Kidney epithelial cell (primary cell): ENCODE results near the gene TMEM9. TPM values are rescaled to one million over a fixed set of nuclear protein-coding genes. Genes with fewer than 3 reads are reported as not detected.
A peak's percentile ranks its signal among the peaks of the same experiment; 100 is the strongest.

ENCODE experiments used
- DNase-seq: peaks from one replicate; pipeline ENCODE4 v3.0.0-alpha.2; 2010; ENCODE audit warnings: low read depth
- H3K27me3 ChIP-seq: 2 replicates; pipeline ENCODE4 v1.6.0; 2011; ENCODE audit warnings: low read length; ENCODE audit not compliant: control insufficient read depth, insufficient read depth
- H3K36me3 ChIP-seq: 2 replicates; pipeline ENCODE4 v1.5.1; 2011; ENCODE audit warnings: low read length; ENCODE audit not compliant: control insufficient read depth, insufficient read depth
- H3K4me3 ChIP-seq: 2 replicates; pipeline ENCODE4 v1.5.1; 2011; ENCODE audit warnings: low read depth, mild to moderate bottlenecking, control low read depth, low read length
- total RNA-seq: library from RNA; depleted of rRNA; stranded (reverse); fragments of >200 nt; gene quantifications from 2 replicates; pipeline ENCODE4 v1.2.3, GENCODE V29; 2015
- TF ChIP-seq, protein P1 (sequence below): IDR thresholded peaks from 2 replicates; pipeline ENCODE4 v1.5.1; 2011; ENCODE audit warnings: mild to moderate bottlenecking, moderate library complexity, low read length, control low read depth, inconsistent platforms; ENCODE audit not compliant: insufficient read depth, poor library complexity, severe bottlenecking

TMEM9 gene
- total RNA-seq, 1 donor from 2014 or later: 103 TPM

DNA sequence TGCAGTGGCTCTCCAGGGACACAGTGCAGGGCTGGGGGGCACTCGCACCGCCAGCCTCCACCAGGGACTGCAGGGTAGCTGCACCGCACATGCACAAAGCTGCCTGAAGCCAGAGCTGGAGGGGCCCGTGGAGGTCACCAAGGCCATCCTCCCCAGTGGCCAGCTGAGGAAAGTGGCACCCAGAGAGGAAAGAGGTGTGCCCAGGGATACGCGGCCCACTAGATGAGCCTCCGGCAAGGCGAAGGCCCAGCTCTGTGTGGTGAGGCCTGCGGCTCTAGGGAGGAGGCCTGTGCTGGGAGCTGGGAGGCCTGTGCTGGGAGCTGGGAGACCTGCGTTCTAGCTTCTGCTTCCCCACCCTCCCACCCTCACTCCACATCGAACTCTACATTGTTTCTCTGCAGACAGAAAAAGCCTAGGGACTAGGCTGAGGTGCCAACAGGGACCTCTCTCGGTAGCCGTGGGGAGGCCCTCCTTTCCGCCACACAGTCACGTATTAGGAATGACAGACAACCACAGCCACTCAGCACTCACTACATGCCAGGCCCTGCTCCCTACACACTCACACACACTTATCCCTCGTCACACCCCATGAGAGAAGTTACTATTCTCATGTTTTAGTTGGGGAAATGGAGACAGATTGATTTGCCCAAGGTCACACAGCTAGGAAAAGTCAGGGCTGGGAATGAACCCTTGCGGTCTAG, 26.4 kb downstream of the TMEM9 start:
- TF ChIP-seq, protein P1, sequence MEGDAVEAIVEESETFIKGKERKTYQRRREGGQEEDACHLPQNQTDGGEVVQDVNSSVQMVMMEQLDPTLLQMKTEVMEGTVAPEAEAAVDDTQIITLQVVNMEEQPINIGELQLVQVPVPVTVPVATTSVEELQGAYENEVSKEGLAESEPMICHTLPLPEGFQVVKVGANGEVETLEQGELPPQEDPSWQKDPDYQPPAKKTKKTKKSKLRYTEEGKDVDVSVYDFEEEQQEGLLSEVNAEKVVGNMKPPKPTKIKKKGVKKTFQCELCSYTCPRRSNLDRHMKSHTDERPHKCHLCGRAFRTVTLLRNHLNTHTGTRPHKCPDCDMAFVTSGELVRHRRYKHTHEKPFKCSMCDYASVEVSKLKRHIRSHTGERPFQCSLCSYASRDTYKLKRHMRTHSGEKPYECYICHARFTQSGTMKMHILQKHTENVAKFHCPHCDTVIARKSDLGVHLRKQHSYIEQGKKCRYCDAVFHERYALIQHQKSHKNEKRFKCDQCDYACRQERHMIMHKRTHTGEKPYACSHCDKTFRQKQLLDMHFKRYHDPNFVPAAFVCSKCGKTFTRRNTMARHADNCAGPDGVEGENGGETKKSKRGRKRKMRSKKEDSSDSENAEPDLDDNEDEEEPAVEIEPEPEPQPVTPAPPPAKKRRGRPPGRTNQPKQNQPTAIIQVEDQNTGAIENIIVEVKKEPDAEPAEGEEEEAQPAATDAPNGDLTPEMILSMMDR: no peak
- Histone ChIP-seq H3K27me3 (peaks cover 12% of the 10 kb centered on the region), H3K4me3 (no peak overlapping the region), H3K36me3 (no peaks in the 10 kb centered on the region)
- no peak for DNase-seq

DNA sequence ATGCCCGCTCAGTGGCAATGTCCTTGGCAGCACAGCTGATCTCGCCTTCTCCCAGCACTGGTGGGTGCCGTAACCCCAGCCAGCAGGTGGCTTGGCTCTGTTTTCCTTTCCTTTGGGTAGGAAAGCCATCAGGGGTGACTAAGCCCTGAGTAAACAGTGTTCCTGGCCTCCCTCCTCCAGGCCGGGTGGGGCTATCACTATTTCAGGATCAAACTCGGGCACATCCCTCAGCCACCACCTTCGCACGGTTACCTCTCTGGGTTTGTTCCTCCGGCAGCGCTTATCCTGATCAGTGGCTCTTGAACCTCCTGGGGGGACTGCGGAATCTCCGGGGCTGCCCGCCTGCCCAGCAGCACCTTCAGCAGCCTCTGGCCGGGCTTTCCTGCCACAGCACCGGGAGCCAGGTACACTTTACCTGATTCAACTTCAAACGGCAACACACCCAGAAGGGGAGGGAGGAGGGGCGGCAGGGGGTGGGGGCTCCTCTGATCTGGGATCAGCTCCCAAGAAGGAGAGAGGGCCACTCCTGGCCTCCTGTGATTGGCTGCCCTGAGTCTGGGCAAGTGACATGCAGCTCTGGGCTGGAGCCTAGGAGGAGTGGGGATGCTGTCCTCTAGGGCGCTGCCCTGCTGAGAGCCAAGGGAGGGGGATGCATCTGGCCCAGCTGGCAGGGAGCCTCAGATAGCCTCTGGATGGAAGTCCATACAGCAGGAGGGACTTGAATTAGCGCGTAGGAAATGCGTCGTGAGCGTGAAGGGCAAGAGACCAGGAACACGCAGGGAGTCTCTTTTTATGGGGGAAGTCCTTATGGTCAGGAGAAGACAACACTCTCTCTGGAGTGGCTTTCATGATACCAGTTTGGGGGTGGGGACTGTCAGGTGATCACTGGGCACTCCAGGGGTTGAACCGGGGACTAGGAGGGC, 27.2 kb downstream of the TMEM9 start, which contains the start of gene ASCL5:
Gene ASCL5 (minus strand): TSS at position 353 of the 923 bp plus-strand sequence. CDS start 11,812 bp downstream, outside the sequence.
- TF ChIP-seq, protein P1: peak; percentile 29
- no peak for DNase-seq
- no peak within 1 kb of the TSS for H3K4me3 ChIP-seq

DNA sequence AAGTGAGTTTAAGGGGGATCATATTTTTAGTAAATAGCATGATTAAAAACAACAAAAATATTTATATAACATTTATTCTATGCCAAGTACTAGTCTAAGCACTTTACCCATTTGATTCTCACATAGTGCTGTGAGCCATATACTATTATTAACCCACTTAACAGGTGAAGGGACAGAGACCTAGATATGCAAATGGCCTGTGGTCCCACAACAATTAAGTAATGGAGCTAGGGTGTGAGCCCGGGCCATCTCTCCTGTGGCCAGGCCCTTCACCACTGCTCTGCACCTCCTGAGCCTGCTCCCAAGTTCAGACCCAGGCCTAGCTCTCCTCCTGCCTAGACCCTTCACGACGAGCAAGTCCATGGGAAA, 27.8 kb downstream of the TMEM9 start:
- peaks cover 17% of the 10 kb centered on the region for H3K27me3 ChIP-seq
- no peak for DNase-seq
- TF ChIP-seq, protein P1: no peak
- no peak overlapping the region for H3K4me3 ChIP-seq
- no peaks in the 10 kb centered on the region for H3K36me3 ChIP-seq

More for the DNA sequence above, 27.2 kb downstream of the TMEM9 start, which contains the start of gene ASCL5:
- H3K36me3 ChIP-seq: no peaks in the 10 kb centered on the region
- H3K27me3 ChIP-seq: peaks cover 14% of the 10 kb centered on the region

DNA sequence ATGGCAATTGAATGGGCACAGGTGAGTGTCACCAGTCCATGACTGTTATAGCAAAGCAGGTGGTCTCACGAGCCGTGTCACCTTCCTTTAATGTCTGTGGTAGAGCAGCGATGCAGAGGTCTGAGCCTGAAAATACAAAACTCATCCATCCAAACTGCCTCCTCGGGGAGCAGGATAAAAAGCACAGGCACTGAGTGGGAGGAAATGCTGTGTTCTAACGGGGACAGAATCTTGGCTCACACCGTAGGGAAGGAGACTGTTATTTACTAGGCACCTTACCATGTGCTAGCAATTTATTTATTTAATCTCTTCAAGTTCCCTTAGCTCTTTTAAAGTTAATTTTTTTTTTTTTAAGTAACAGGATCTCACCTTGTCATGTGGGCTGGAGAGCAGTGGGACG, 28.5 kb downstream of the TMEM9 start:
- Histone ChIP-seq H3K27me3 (peaks cover 19% of the 10 kb centered on the region), H3K36me3 (no peaks in the 10 kb centered on the region), H3K4me3 (no peak overlapping the region)
- TF ChIP-seq, protein P1: no peak
- no peak for DNase-seq

DNA sequence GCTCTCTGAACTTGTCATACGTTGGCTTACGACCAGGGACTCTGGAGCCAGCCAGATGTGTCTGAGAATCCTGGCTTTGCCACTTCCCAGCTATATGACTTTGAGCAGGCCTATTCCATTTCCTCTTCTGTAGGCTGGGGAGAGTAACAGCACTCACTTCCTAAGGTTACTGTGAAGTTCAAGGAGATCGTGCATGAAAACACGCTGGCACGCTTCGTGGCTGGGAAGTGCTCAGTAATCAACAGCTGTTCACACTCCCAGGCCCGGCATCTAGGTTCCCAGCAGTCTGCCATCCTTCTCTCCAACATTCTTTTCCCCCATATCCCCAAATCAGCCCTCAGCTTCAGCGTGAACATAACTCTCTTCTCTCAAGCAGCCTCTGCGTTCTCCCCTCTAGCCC, 29.3 kb downstream of the TMEM9 start:
- Histone ChIP-seq H3K36me3 (no peaks in the 10 kb centered on the region), H3K4me3 (no peak overlapping the region), H3K27me3 (peaks cover 24% of the 10 kb centered on the region)
- DNase-seq: no peak
- TF ChIP-seq, protein P1: no peak
